ENCODE results near the gene NEURL1.

Gene NEURL1

GRCh38 chr10:103570844-103571655 lies 77.5 kb downstream of the NEURL1 start:
- no peak for DNase-seq

GRCh38 chr10:103571656-103571975 lies 78.1 kb downstream of the NEURL1 start:
- no peak for DNase-seq

- no peak for DNase-seq
Measured at GRCh38 chr10:103572347-103573204, 79.1 kb downstream of the NEURL1 start.

- no peak for DNase-seq
Measured at GRCh38 chr10:103573205-103573487, 79.6 kb downstream of the NEURL1 start.

GRCh38 chr10:103574097-103575061 lies 80.9 kb downstream of the NEURL1 start:
- DNase-seq: no peak

- DNase-seq: no peak
Measured at GRCh38 chr10:103575416-103576075, 82.0 kb downstream of the NEURL1 start.

GRCh38 chr10:103576076-103576471 lies 82.6 kb downstream of the NEURL1 start:
- no peak for DNase-seq

GRCh38 chr10:103576862-103577261 lies 83.4 kb downstream of the NEURL1 start:
- no peak for DNase-seq

- DNase-seq: no peak
Measured at GRCh38 chr10:103578782-103579382, 85.4 kb downstream of the NEURL1 start.

GRCh38 chr10:103580011-103580410 lies 86.5 kb downstream of the NEURL1 start:
- DNase-seq: no peak

- no peak for DNase-seq
Measured at GRCh38 chr10:103580430-103580829, 86.9 kb downstream of the NEURL1 start.

- no peak for DNase-seq
Measured at GRCh38 chr10:103581499-103581898, 88.0 kb downstream of the NEURL1 start.

GRCh38 chr10:103582331-103583123 lies 89.0 kb downstream of the NEURL1 start:
- DNase-seq: no peak

- no peak for DNase-seq
Measured at GRCh38 chr10:103583871-103584215, 90.3 kb downstream of the NEURL1 start.

- peak; percentile 21 for DNase-seq
Measured at GRCh38 chr10:103584216-103585010, 90.9 kb downstream of the NEURL1 start.

GRCh38 chr10:103585011-103585405 lies 91.5 kb downstream of the NEURL1 start:
- no peak for DNase-seq

- DNase-seq: no peak
Measured at GRCh38 chr10:103587073-103587472, 93.6 kb downstream of the NEURL1 start.

- no peak for DNase-seq
Measured at GRCh38 chr10:103589074-103589630, 95.6 kb downstream of the NEURL1 start.

- DNase-seq: no peak
Measured at GRCh38 chr10:103590060-103590459, 96.6 kb downstream of the NEURL1 start.

- no peak for DNase-seq
Measured at GRCh38 chr10:103590744-103591291, 97.3 kb downstream of the NEURL1 start.
